ENCODE data around the gene BTBD10. TPM values are rescaled to one million over a fixed set of nuclear protein-coding genes. Genes with fewer than 3 reads are reported as not detected.

BTBD10 gene
- total and polyA plus RNA-seq, 2 donors from 2014 or later = 12.9 to 27.9 TPM

GRCh38 chr11:13433437-13433836, 29.6 kb downstream of the BTBD10 start:
- Histone ChIP-seq H3K9me3 (ENCODE audit: control insufficient read depth in 2 of 3, insufficient read depth in 1 of 3, low read length in 3 of 3) (no peaks in the 10 kb centered on the region), H3K36me3 (ENCODE audit: control insufficient read depth in 2 of 3, insufficient read depth in 3 of 3, low read length in 3 of 3) (no peaks in the 10 kb centered on the region), H3K4me3 (ENCODE audit: low read length in 3 of 3) (no peak overlapping the region), H3K27me3 (ENCODE audit: control insufficient read depth, insufficient read depth, low read length) (no peaks in the 10 kb centered on the region), H3K4me1 (ENCODE audit: control insufficient read depth in 2 of 3, insufficient read depth in 2 of 3, low read depth in 1 of 3, low read length in 3 of 3) (no peaks in the 10 kb centered on the region), H3K9ac (ENCODE audit: low read length in 3 of 3) (no peak overlapping the region), H3K27ac (ENCODE audit: low read depth in 2 of 2, low read length in 2 of 2) (no peak overlapping the region)
- DNase-seq (no peak), FAIRE-seq (no peak)
- intact Hi-C loops (cut with DNase I) = no loop called here
- TF ChIP-seq, protein P1, sequence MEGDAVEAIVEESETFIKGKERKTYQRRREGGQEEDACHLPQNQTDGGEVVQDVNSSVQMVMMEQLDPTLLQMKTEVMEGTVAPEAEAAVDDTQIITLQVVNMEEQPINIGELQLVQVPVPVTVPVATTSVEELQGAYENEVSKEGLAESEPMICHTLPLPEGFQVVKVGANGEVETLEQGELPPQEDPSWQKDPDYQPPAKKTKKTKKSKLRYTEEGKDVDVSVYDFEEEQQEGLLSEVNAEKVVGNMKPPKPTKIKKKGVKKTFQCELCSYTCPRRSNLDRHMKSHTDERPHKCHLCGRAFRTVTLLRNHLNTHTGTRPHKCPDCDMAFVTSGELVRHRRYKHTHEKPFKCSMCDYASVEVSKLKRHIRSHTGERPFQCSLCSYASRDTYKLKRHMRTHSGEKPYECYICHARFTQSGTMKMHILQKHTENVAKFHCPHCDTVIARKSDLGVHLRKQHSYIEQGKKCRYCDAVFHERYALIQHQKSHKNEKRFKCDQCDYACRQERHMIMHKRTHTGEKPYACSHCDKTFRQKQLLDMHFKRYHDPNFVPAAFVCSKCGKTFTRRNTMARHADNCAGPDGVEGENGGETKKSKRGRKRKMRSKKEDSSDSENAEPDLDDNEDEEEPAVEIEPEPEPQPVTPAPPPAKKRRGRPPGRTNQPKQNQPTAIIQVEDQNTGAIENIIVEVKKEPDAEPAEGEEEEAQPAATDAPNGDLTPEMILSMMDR (IDR thresholded peaks at IDR 0.05; ENCODE audit: borderline replicate concordance, extremely low read depth, insufficient read depth) = no peak

- Histone ChIP-seq H3K36me3 (ENCODE audit: control insufficient read depth in 2 of 3, insufficient read depth in 3 of 3, low read length in 3 of 3) (no peaks in the 10 kb centered on the region), H3K4me3 (ENCODE audit: low read length in 3 of 3) (no peak overlapping the region), H3K9ac (ENCODE audit: low read length in 3 of 3) (no peak overlapping the region), H3K9me3 (ENCODE audit: control insufficient read depth in 2 of 3, insufficient read depth in 1 of 3, low read length in 3 of 3) (peaks cover 0 to 7% (median 0%) of the 10 kb centered on the region in 3 donors), H3K27me3 (ENCODE audit: control insufficient read depth, insufficient read depth, low read length) (no peaks in the 10 kb centered on the region), H3K4me1 (ENCODE audit: control insufficient read depth in 2 of 3, insufficient read depth in 2 of 3, low read depth in 1 of 3, low read length in 3 of 3) (no peaks in the 10 kb centered on the region), H3K27ac (ENCODE audit: low read depth in 2 of 2, low read length in 2 of 2) (no peak overlapping the region)
- intact Hi-C loops (cut with DNase I) = no loop called here
- TF ChIP-seq, protein P1 (IDR thresholded peaks at IDR 0.05; ENCODE audit: borderline replicate concordance, extremely low read depth, insufficient read depth) = no peak
- no peak for DNase-seq
- FAIRE-seq = no peak
Measured at GRCh38 chr11:13429836-13430235, 33.2 kb downstream of the BTBD10 start.

DNA sequence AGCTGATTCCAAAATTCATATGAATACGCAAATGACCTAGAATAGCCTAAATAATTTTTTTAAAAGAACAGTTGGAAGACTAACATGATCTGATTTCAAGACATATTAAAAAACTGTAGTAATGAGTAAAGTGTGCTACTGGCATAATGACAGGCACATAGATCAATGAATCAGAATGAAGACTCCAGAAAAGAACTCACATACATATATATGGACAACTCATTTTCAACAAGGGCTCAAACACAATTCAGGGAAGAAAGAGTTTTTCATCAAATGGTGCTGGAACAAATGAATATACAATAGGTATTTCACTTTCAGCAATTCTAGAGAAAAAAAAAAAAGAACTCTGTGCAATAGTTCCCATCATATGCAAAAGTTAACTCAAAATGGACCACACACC, 33.7 kb downstream of the BTBD10 start:
- H3K27ac ChIP-seq (ENCODE audit: low read depth in 2 of 2, low read length in 2 of 2) = no peak overlapping the region

More for the DNA sequence above, 33.7 kb downstream of the BTBD10 start:
- intact Hi-C loops (cut with DNase I) = no loop called here
- TF ChIP-seq, protein P1 (IDR thresholded peaks at IDR 0.05; ENCODE audit: borderline replicate concordance, extremely low read depth, insufficient read depth) = no peak
- FAIRE-seq (no peak), DNase-seq (no peak)
- H3K27me3 ChIP-seq (ENCODE audit: control insufficient read depth, insufficient read depth, low read length) = no peaks in the 10 kb centered on the region
- peaks cover 0 to 7% (median 0%) of the 10 kb centered on the region in 3 donors for H3K9me3 ChIP-seq (ENCODE audit: control insufficient read depth in 2 of 3, insufficient read depth in 1 of 3, low read length in 3 of 3)
- no peak overlapping the region for H3K9ac ChIP-seq (ENCODE audit: low read length in 3 of 3)
- H3K4me3 ChIP-seq (ENCODE audit: low read length in 3 of 3) = no peak overlapping the region
- H3K4me1 ChIP-seq (ENCODE audit: control insufficient read depth in 2 of 3, insufficient read depth in 2 of 3, low read depth in 1 of 3, low read length in 3 of 3) = no peaks in the 10 kb centered on the region
- H3K36me3 ChIP-seq (ENCODE audit: control insufficient read depth in 2 of 3, insufficient read depth in 3 of 3, low read length in 3 of 3) = no peaks in the 10 kb centered on the region
